OCI-LY1 (cell line): ENCODE data around the gene PHACTR2.
"Not testable (repeated sequence)": the region's sequence is repeated elsewhere in the genome, so short reads cannot be mapped to it uniquely, and the experiment has no call there.

Source experiments
- CTCF ChIP-seq: fragments of 200-600 bp; sonication (generic), shearing (Covaris generic); IDR thresholded peaks from 2 replicates; pipeline ENCODE4 v1.5.1; 2017; ENCODE audit warnings: mild to moderate bottlenecking, antibody characterized with exemption, low read length, moderate library complexity, mixed read lengths
- EZH2 ChIP-seq: fragments of 200-600 bp; sonication (generic), shearing (Covaris generic); IDR thresholded peaks from 2 replicates; pipeline ENCODE4 v1.8.0; 2017; ENCODE audit warnings: borderline replicate concordance, mixed run types, mild to moderate bottlenecking, antibody characterized with exemption, low read length, moderate library complexity, mixed read lengths

DNA sequence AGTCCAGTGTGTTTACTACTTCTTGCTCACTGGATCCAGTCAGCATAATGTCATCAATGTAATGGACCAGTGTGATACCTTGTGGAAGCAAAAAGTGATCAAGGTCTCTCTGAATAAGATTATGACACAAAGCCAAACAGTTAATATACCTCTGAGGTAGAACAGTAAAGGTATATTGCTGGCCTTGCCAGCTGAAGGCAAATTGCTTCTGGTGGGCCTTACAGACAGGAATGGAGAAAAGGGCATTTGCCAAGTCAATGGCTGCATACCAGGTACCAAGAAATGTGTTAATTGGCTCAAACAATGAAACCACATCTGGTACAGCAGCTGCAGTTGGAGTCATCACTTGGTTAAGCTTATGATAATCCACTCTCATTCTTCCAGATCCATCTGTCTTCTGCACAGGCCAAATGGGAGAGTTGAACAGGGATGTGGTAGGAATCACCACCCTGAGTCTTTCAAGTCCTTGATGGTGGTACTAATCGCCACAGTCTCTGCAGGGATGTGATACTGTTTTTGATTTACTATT is 193.5 kb downstream of the PHACTR2 start:
- not testable (repeated sequence) for TF ChIP-seq CTCF, EZH2
